Tibial nerve (tissue), 4 donors: Measurements from ENCODE around the gene INO80. TPM values are rescaled to one million over a fixed set of nuclear protein-coding genes. Genes with fewer than 3 reads are reported as not detected.

ENCODE experiments used
- DNase-seq, 2 donors: peaks; one replicate each; pipeline ENCODE4 v3.0.0-alpha.2; 2019; ENCODE audit warnings: low spot score in 2 of 2
- H3K27ac ChIP-seq, 4 donors: fragments of 200-600 bp; sonication (generic) in 3 of 4; one replicate each; pipeline ENCODE4 v1.5.1; 2017 to 2019; ENCODE audit warnings: mild to moderate bottlenecking in 1 of 4
- H3K27me3 ChIP-seq, 2 donors: fragments of 200-600 bp; sonication (generic) in 1 of 2; one replicate each; pipeline versions ENCODE4 v1.5.1 to v1.6.0; 2017 to 2019
- H3K36me3 ChIP-seq, 3 donors: fragments of 200-600 bp; sonication (generic); one replicate each; pipeline ENCODE4 v1.5.1; 2018 to 2019
- H3K4me1 ChIP-seq, 4 donors: fragments of 200-600 bp; sonication (generic) in 3 of 4; one replicate each; pipeline ENCODE4 v1.5.1; 2017 to 2019
- H3K4me3 ChIP-seq, 4 donors: fragments of 200-600 bp; sonication (generic) in 3 of 4; one replicate each; pipeline ENCODE4 v1.5.1; 2017 to 2019; ENCODE audit warnings: mild to moderate bottlenecking in 1 of 4, moderate library complexity in 1 of 4
- H3K9me3 ChIP-seq, 4 donors: fragments of 200-600 bp; sonication (generic) in 3 of 4; one replicate each; pipeline ENCODE4 v1.5.1; 2017 to 2019
- CTCF ChIP-seq, 5 experiments: fragments of 200-600 bp in 3 of 5; fragments of 450-650 bp in 2 of 5; sonication (generic) in 3 of 5; IDR thresholded peaks; one replicate each; pipeline ENCODE4 v1.5.1; 2016 to 2019; ENCODE audit warnings: antibody characterized with exemption in 5 of 5, mild to moderate bottlenecking in 3 of 5, moderate library complexity in 2 of 5
- EP300 ChIP-seq, 2 donors: sonication (generic); formaldehyde crosslinking; IDR thresholded peaks; one replicate each; pipeline ENCODE4 v1.6.1; 2017; ENCODE audit warnings: antibody characterized with exemption in 2 of 2, mild to moderate bottlenecking in 1 of 2
- POLR2A ChIP-seq, 2 donors: fragments of 450-650 bp; IDR thresholded peaks; one replicate each; pipeline ENCODE4 v1.6.1; 2017; ENCODE audit warnings: antibody characterized with exemption in 2 of 2, mild to moderate bottlenecking in 2 of 2, moderate library complexity in 2 of 2
- WGBS, 2 donors: methylation state at CpG; one replicate each; pipeline ENCODE4 v1.1.5; 2018; 5-methylcytosine and 5-hydroxymethylcytosine counted together
- total RNA-seq, 4 donors: library from RNA; depleted of rRNA; stranded (reverse); fragments of >200 nt; gene quantifications; one replicate each; pipeline ENCODE4 v1.1.0, GENCODE V29; 2016

Gene INO80
- total RNA-seq, 4 donors from 2014 or later = 21.6 to 40.8 (median 33.2) TPM

- Histone ChIP-seq H3K27me3 (no peaks in the 10 kb centered on the region), H3K36me3 (peaks cover 5 to 72% (median 13%) of the 10 kb centered on the region in 3 donors), H3K4me3 (no peak overlapping the region), H3K4me1 (no peaks in the 10 kb centered on the region), H3K9me3 (no peaks in the 10 kb centered on the region), H3K27ac (no peak overlapping the region)
- no peak for DNase-seq
- TF ChIP-seq EP300 (IDR thresholded peaks at IDR 0.05) = no peak
- no peak for TF ChIP-seq POLR2A (IDR thresholded peaks at IDR 0.05)
- TF ChIP-seq CTCF (IDR thresholded peaks at IDR 0.05) = no peak
- WGBS, 2 donors = 0% methylated on average over 1 of the region's 1 CpG
Measured at GRCh38 chr15:40990789-40991188, 125.3 kb downstream of the INO80 start.

GRCh38 chr15:40990080-40990479 lies 126.0 kb downstream of the INO80 start:
- Histone ChIP-seq H3K9me3 (no peaks in the 10 kb centered on the region), H3K36me3 (peaks cover 5 to 72% (median 14%) of the 10 kb centered on the region in 3 donors), H3K4me3 (no peak overlapping the region), H3K4me1 (no peaks in the 10 kb centered on the region), H3K27me3 (no peaks in the 10 kb centered on the region), H3K27ac (no peak overlapping the region)
- no peak for DNase-seq
- TF ChIP-seq CTCF (IDR thresholded peaks at IDR 0.05) = no peak
- TF ChIP-seq POLR2A (IDR thresholded peaks at IDR 0.05) = no peak

- H3K9me3 ChIP-seq = no peaks in the 10 kb centered on the region
- TF ChIP-seq CTCF (IDR thresholded peaks at IDR 0.05) = no peak
- no peak overlapping the region for H3K4me3 ChIP-seq
- H3K36me3 ChIP-seq = peaks cover 5 to 76% (median 25%) of the 10 kb centered on the region in 3 donors
- H3K27me3 ChIP-seq = no peaks in the 10 kb centered on the region
- no peak overlapping the region for H3K27ac ChIP-seq
- WGBS, 2 donors = 91 to 92% methylated on average over 4 of the region's 4 CpGs
- no peaks in the 10 kb centered on the region for H3K4me1 ChIP-seq
- no peak for DNase-seq
Measured at GRCh38 chr15:40988156-40988555, 127.9 kb downstream of the INO80 start.

- WGBS, 2 donors = 87 to 90% methylated on average over 7 of the region's 7 CpGs
- no peaks in the 10 kb centered on the region for H3K27me3 ChIP-seq
- H3K4me1 ChIP-seq = no peaks in the 10 kb centered on the region
- no peaks in the 10 kb centered on the region for H3K9me3 ChIP-seq
- peaks cover 5 to 82% (median 34%) of the 10 kb centered on the region in 3 donors for H3K36me3 ChIP-seq
- H3K4me3 ChIP-seq = no peak overlapping the region
- H3K27ac ChIP-seq = no peak overlapping the region
- DNase-seq = no peak
- TF ChIP-seq POLR2A (IDR thresholded peaks at IDR 0.05) (no peak), EP300 (IDR thresholded peaks at IDR 0.05) (no peak), CTCF (IDR thresholded peaks at IDR 0.05) (no peak)
Measured at GRCh38 chr15:40986820-40987219, 129.3 kb downstream of the INO80 start.

- no peak for DNase-seq
- Histone ChIP-seq H3K9me3 (no peaks in the 10 kb centered on the region), H3K36me3 (peaks cover 5 to 86% (median 39%) of the 10 kb centered on the region in 3 donors), H3K27me3 (no peaks in the 10 kb centered on the region), H3K27ac (no peak overlapping the region), H3K4me1 (no peaks in the 10 kb centered on the region), H3K4me3 (no peak overlapping the region)
- 86 to 89% methylated on average over 6 of the region's 6 CpGs for WGBS, 2 donors
- no peak for TF ChIP-seq EP300 (IDR thresholded peaks at IDR 0.05)
- no peak for TF ChIP-seq CTCF (IDR thresholded peaks at IDR 0.05)
- no peak for TF ChIP-seq POLR2A (IDR thresholded peaks at IDR 0.05)
Measured at GRCh38 chr15:40985541-40986330, 130.3 kb downstream of the INO80 start.
